Transverse colon (tissue), 4 donors: ENCODE results near the gene TPM1.

Experiments used
- EP300 ChIP-seq: sonication (generic); formaldehyde crosslinking; IDR thresholded peaks from one replicate; pipeline ENCODE4 v1.6.1; 2017; ENCODE audit warnings: antibody characterized with exemption, low read depth
- POLR2A ChIP-seq: fragments of 450-650 bp; IDR thresholded peaks from one replicate; pipeline ENCODE4 v1.6.1; 2016; ENCODE audit warnings: antibody characterized with exemption, mild to moderate bottlenecking, moderate library complexity
- POLR2AphosphoS5 ChIP-seq, 3 donors: sonication (generic); formaldehyde crosslinking; IDR thresholded peaks; one replicate each; pipeline ENCODE4 v1.6.1; 2016; ENCODE audit warnings: antibody characterized with exemption in 3 of 3
- TF ChIP-seq, protein P1 (sequence below), 5 experiments: fragments of 200-600 bp in 3 of 5; fragments of 450-650 bp in 2 of 5; sonication (generic) in 3 of 5; IDR thresholded peaks; 1 replicate in 2 of 5; 2 replicates in 3 of 5; pipeline ENCODE4 v1.5.1; 2016 to 2017; ENCODE audit warnings: antibody characterized with exemption in 5 of 5, inconsistent platforms in 3 of 5, mild to moderate bottlenecking in 2 of 5, moderate library complexity in 1 of 5

DNA sequence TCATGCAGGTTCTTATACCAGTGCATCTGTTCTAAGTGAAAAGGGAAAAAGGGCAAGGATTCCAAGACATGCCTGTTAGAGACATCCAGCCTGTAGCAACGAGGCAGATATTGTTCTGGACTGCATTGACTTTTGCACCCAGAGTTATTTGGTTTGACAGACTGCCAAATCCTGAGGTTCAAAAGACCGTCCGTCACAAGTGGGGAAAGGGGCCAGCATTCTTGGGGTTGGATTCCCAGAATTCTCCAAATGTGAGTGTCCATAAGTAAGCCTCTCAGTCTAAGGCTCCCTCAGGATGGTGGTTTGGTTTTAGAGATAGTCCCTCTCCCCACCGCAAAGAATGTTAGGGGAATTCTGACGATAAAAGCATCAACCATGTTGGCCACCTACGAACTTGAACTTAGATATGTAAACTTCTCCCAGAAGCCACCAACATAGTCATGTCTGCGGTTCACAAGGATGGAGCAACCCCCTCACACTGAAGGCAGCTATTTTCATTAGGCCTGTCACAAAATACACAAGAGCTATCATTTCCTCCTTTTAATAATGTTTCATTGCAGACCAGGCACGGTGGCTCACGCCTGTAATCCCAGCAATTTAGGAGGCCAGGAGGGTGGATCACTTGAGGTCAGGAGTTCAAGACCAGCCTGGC, 65.5 kb downstream of the TPM1 start:
- TF ChIP-seq, protein P1, sequence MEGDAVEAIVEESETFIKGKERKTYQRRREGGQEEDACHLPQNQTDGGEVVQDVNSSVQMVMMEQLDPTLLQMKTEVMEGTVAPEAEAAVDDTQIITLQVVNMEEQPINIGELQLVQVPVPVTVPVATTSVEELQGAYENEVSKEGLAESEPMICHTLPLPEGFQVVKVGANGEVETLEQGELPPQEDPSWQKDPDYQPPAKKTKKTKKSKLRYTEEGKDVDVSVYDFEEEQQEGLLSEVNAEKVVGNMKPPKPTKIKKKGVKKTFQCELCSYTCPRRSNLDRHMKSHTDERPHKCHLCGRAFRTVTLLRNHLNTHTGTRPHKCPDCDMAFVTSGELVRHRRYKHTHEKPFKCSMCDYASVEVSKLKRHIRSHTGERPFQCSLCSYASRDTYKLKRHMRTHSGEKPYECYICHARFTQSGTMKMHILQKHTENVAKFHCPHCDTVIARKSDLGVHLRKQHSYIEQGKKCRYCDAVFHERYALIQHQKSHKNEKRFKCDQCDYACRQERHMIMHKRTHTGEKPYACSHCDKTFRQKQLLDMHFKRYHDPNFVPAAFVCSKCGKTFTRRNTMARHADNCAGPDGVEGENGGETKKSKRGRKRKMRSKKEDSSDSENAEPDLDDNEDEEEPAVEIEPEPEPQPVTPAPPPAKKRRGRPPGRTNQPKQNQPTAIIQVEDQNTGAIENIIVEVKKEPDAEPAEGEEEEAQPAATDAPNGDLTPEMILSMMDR (IDR thresholded peaks at IDR 0.05), result no peak
- no peak for TF ChIP-seq EP300
- no peak for TF ChIP-seq POLR2A
- TF ChIP-seq POLR2AphosphoS5 (IDR thresholded peaks at IDR 0.05), result peak in 2 of 3 donors; percentile 5 to 34
